K562 (cell line): Measurements from ENCODE around the gene ANKRD45. TPM values are rescaled to one million over a fixed set of nuclear protein-coding genes. Genes with fewer than 3 reads are reported as not detected.

Experiments used
- CCNT2 ChIP-seq: IDR thresholded peaks from 2 replicates; pipeline ENCODE4 v1.6.1; 2011; ENCODE audit warnings: borderline replicate concordance, low read depth, mild to moderate bottlenecking, moderate library complexity, mixed read lengths, low read length; ENCODE audit not compliant: insufficient read length; ENCODE audit errors: extremely low read depth
- CEBPG ChIP-seq, 3 experiments: fragments of 200-800 bp in 1 of 3; sonication (Bioruptor generic) in 1 of 3; sonication (generic) in 1 of 3; formaldehyde crosslinking in 1 of 3; IDR thresholded peaks in 2 of 3; conservative IDR thresholded peaks in 1 of 3; 2 replicates each; pipeline versions ENCODE4 v1.6.1 to v1.8.0; 2016 to 2022; ENCODE audit warnings: missing compliant biosample characterization in 2 of 3, missing genetic modification characterization in 2 of 3, mild to moderate bottlenecking in 1 of 3, missing genetic modification reagents in 1 of 3
- CHD2 ChIP-seq: IDR thresholded peaks from 2 replicates; pipeline ENCODE4 v1.6.1; 2011; ENCODE audit warnings: low read depth, low read length
- CREB3L1 ChIP-seq: fragments of 450-650 bp; IDR thresholded peaks from 2 replicates; pipeline ENCODE4 v1.6.1; 2014; ENCODE audit warnings: low read depth, mild to moderate bottlenecking, moderate library complexity, borderline replicate concordance
- ELF1 ChIP-seq: fragments of 200-800 bp; sonication (Bioruptor generic); IDR thresholded peaks from 2 replicates; pipeline ENCODE4 v1.6.1; 2016; ENCODE audit warnings: missing genetic modification characterization, missing compliant biosample characterization
- ESRRA ChIP-seq: fragments of 450-650 bp; IDR thresholded peaks from 2 replicates; pipeline ENCODE4 v1.6.1; 2014; ENCODE audit warnings: low read depth, mild to moderate bottlenecking, moderate library complexity, borderline replicate concordance
- ETV6 ChIP-seq, 3 experiments: fragments of 150-350 bp in 1 of 3; sonication (generic) in 1 of 3; formaldehyde crosslinking in 1 of 3; IDR thresholded peaks; 2 replicates each; pipeline versions ENCODE4 v1.6.1 to v1.8.0; 2014 to 2022; ENCODE audit warnings: borderline replicate concordance in 2 of 3, low read depth in 2 of 3, antibody characterized with exemption in 1 of 3, low read length in 1 of 3, mild to moderate bottlenecking in 1 of 3, missing genetic modification reagents in 1 of 3
- FOXJ2 ChIP-seq: fragments of 200-800 bp; sonication (Bioruptor generic); IDR thresholded peaks from 2 replicates; pipeline ENCODE4 v1.6.1; 2016; ENCODE audit warnings: missing genetic modification characterization, missing compliant biosample characterization
- GTF2F1 ChIP-seq: IDR thresholded peaks from 2 replicates; pipeline ENCODE4 v1.6.1; 2011; ENCODE audit warnings: low read depth, low read length, improper control_type of control experiment
- KAT8 ChIP-seq: fragments of 450-650 bp; IDR thresholded peaks from 2 replicates; pipeline ENCODE4 v1.6.1; 2016; ENCODE audit warnings: low read depth, mild to moderate bottlenecking
- NFXL1 ChIP-seq: fragments of 450-650 bp; formaldehyde crosslinking; IDR thresholded peaks from 2 replicates; pipeline ENCODE4 v1.4.0; 2021; ENCODE audit warnings: mild to moderate bottlenecking
- NR4A1 ChIP-seq, 2 experiments: fragments of 250-450 bp in 1 of 2; fragments of 450-650 bp in 1 of 2; sonication (Bioruptor Pico) in 1 of 2; IDR thresholded peaks; 2 replicates each; pipeline versions ENCODE4 v1.4.0 to v1.6.1; 2016 to 2020; ENCODE audit warnings: mild to moderate bottlenecking in 2 of 2, missing compliant biosample characterization in 1 of 2, missing genetic modification characterization in 1 of 2, moderate library complexity in 1 of 2
- SMAD2 ChIP-seq: fragments of 150-350 bp; IDR thresholded peaks from 2 replicates; pipeline ENCODE4 v1.6.1; 2014; ENCODE audit warnings: low read depth, mild to moderate bottlenecking, low read length
- TARDBP ChIP-seq: fragments of 450-650 bp; IDR thresholded peaks from 2 replicates; pipeline ENCODE4 v1.6.1; 2016
- XRCC5 ChIP-seq: fragments of 200-400 bp; formaldehyde crosslinking; IDR thresholded peaks from 2 replicates; pipeline ENCODE4 v1.6.1; 2017; ENCODE audit warnings: low read depth, mild to moderate bottlenecking, low read length
- ZBED1 ChIP-seq: IDR thresholded peaks from 2 replicates; pipeline ENCODE4 v1.6.1; 2014
- ZFP1 ChIP-seq: fragments of 450-650 bp; formaldehyde crosslinking; IDR thresholded peaks from 2 replicates; pipeline ENCODE4 v1.4.0; 2020; ENCODE audit warnings: mild to moderate bottlenecking, mixed read lengths
- ZNF175 ChIP-seq: fragments of 200-800 bp; sonication (Bioruptor generic); IDR thresholded peaks from 2 replicates; pipeline ENCODE4 v1.6.1; 2016; ENCODE audit warnings: low read depth, mild to moderate bottlenecking, missing genetic modification characterization, missing compliant biosample characterization
- ZNF57 ChIP-seq: fragments of 450-650 bp; formaldehyde crosslinking; IDR thresholded peaks from 2 replicates; pipeline ENCODE4 v1.4.0; 2020; ENCODE audit warnings: mild to moderate bottlenecking, moderate library complexity
- ZZZ3 ChIP-seq: fragments of 450-650 bp; IDR thresholded peaks from 2 replicates; pipeline ENCODE4 v1.6.1; 2016; ENCODE audit warnings: antibody characterized with exemption, mild to moderate bottlenecking, moderate library complexity
- polyA plus RNA-seq, 8 experiments: library from polyadenylated mRNA; depleted of rRNA in 4 of 8; stranded (reverse) in 5 of 8; unstranded in 3 of 8; fragments of >200 nt; fragmentation: Nextera tagmentation in 2 of 8; fragmentation: Illumina TruSeq in 1 of 8; extraction: Ambion mirVana in 2 of 8; extraction: Trizol in 1 of 8; gene quantifications; 2 replicates each; pipeline versions ENCODE4 v1.2.1 to v1.2.3, GENCODE V29; 2011 to 2014; ENCODE audit warnings: inconsistent platforms in 1 of 8, missing spikeins in 1 of 8
- total RNA-seq, 7 experiments: library from RNA; depleted of rRNA in 6 of 7; stranded (reverse); fragments of >200 nt in 6 of 7; fragmentation: Illumina TruSeq in 2 of 7; extraction: Trizol in 2 of 7; gene quantifications; 2 replicates each; pipeline versions ENCODE4 v1.2.1 to v1.2.3, GENCODE V29; 2011 to 2021; ENCODE audit warnings: low replicate concordance in 1 of 7
- TF ChIP-seq, protein P1 (sequence below): fragments of 450-650 bp; IDR thresholded peaks from 2 replicates; pipeline ENCODE4 v1.6.1; 2018; ENCODE audit warnings: mild to moderate bottlenecking, low read depth; ENCODE audit not compliant: partially characterized antibody
- TF ChIP-seq, protein P2 (sequence below): fragments of 250-450 bp; sonication (Bioruptor Pico); IDR thresholded peaks from 2 replicates; pipeline ENCODE4 v1.5.0; 2020; ENCODE audit warnings: mild to moderate bottlenecking, borderline replicate concordance

ANKRD45 gene
- total and polyA plus RNA-seq, 9 of the 15 experiments (the other 6 are each of a cell fraction or from before 2014, with no cell fraction given) = 0.10 to 0.30 (median 0.11) TPM; not detected in 2

DNA sequence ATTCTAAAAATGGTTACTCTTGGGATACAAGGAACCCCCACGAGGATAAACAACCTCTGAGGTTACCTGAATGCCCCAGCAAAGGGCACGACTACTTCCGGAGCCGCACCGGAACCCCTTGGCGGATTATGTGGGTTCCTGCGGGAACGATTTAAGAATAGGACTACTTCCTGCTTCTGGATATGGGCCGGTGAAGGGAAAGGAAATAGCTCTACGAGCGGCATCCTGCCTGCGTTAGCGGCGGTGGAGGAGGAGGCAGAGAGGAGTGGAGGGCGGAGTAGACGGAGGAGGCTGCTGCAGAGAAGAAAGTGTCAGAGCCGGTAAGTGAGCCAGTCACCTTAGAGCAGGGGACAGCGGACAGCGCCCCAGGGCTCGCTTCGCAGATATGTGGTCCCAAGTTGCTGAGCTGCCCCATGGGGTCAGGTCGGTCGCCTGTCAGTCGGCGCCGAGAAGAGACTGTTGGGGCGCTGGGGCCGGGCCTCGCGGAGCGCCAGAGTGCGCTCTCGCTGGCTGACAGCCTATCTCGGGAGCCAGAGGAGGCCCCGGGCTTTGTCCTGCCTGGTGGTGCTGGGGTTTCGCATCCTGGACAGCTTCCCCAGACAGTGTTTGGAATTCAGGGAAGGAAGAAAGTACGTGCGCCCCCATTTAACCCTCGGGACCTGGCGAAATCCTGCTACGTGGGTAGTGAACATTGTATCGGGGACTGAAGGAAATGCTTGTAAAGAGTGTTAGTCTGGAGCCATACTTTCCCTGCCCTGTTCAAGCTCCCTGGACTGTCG lies 45.3 kb upstream of the ANKRD45 start, which contains the start of gene KLHL20 (continued):
- TF ChIP-seq, protein P1, sequence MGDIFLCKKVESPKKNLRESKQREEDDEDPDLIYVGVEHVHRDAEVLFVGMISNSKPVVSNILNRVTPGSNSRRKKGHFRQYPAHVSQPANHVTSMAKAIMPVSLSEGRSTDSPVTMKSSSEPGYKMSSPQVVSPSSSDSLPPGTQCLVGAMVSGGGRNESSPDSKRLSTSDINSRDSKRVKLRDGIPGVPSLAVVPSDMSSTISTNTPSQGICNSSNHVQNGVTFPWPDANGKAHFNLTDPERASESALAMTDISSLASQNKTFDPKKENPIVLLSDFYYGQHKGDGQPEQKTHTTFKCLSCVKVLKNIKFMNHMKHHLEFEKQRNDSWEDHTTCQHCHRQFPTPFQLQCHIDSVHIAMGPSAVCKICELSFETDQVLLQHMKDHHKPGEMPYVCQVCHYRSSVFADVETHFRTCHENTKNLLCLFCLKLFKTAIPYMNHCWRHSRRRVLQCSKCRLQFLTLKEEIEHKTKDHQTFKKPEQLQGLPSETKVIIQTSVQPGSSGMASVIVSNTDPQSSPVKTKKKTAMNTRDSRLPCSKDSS = no peak
- TF ChIP-seq TARDBP = 0 out of 2 replicates have a peak, but pooled peaks have one; percentile 46
- TF ChIP-seq ZFP1 = no peak
- TF ChIP-seq FOXJ2 (tag) = peak; percentile 92
- peak; percentile 63; the same call in 1 of the 2 replicates for TF ChIP-seq KAT8
- TF ChIP-seq GTF2F1 = peak; percentile 76
- peak; percentile 57 for TF ChIP-seq CCNT2
- TF ChIP-seq NFXL1 = no peak
- TF ChIP-seq XRCC5 = peak; percentile 98
- peak; percentile 73 for TF ChIP-seq CREB3L1
- peak; percentile 96 for TF ChIP-seq ELF1 (tag)
- TF ChIP-seq CHD2 = no peak; the same call in 1 of the 2 replicates
- TF ChIP-seq ETV6 (IDR thresholded peaks at IDR 0.05; ENCODE audit: borderline replicate concordance in 1 of 2, low read depth in 2 of 2, low read length in 1 of 2) = peak; percentile 43 to 52; a peak in 1 of 4 replicates
- no peak for TF ChIP-seq ETV6 (CRISPR knock-in tag; IDR thresholded peaks at IDR 0.05; ENCODE audit: borderline replicate concordance)
- no peak for TF ChIP-seq ZBED1
- 0 out of 2 replicates have a peak, but pooled peaks have one; percentile 9 for TF ChIP-seq CEBPG (CRISPR knock-in tag; IDR thresholded peaks at IDR 0.05)
- no peak for TF ChIP-seq CEBPG (tag; conservative IDR thresholded peaks at IDR 0.05 in 1 of 2, IDR thresholded peaks at IDR 0.05 in 1 of 2)
- TF ChIP-seq ZNF57 (CRISPR knock-in tag) = peak; percentile 61; the same call in 1 of the 2 replicates
- TF ChIP-seq ESRRA = peak; percentile 86
- TF ChIP-seq, protein P2, sequence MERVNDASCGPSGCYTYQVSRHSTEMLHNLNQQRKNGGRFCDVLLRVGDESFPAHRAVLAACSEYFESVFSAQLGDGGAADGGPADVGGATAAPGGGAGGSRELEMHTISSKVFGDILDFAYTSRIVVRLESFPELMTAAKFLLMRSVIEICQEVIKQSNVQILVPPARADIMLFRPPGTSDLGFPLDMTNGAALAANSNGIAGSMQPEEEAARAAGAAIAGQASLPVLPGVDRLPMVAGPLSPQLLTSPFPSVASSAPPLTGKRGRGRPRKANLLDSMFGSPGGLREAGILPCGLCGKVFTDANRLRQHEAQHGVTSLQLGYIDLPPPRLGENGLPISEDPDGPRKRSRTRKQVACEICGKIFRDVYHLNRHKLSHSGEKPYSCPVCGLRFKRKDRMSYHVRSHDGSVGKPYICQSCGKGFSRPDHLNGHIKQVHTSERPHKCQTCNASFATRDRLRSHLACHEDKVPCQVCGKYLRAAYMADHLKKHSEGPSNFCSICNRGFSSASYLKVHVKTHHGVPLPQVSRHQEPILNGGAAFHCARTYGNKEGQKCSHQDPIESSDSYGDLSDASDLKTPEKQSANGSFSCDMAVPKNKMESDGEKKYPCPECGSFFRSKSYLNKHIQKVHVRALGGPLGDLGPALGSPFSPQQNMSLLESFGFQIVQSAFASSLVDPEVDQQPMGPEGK (CRISPR knock-in tag) = 0 out of 2 replicates have a peak, but pooled peaks have one; percentile 63
- no peak for TF ChIP-seq ZZZ3
- TF ChIP-seq NR4A1 (CRISPR knock-in tag; IDR thresholded peaks at IDR 0.05) = 0 out of 2 replicates have a peak, but pooled peaks have one; percentile 59
- peak; percentile 62 for TF ChIP-seq NR4A1 (tag; IDR thresholded peaks at IDR 0.05)
- TF ChIP-seq SMAD2 = no peak
- no peak for TF ChIP-seq ZNF175 (CRISPR knock-in tag)
